ENCODE data around the gene DCAKD. TPM values are rescaled to one million over a fixed set of nuclear protein-coding genes. Genes with fewer than 3 reads are reported as not detected.
A peak's percentile ranks its signal among the peaks of the same experiment; 100 is the strongest.

The DCAKD gene
- total RNA-seq, 3 donors from 2014 or later (not counting 1 experiment from before 2014, with no cell fraction given) = 15.4 to 21.4 (median 21.1) TPM

DNA sequence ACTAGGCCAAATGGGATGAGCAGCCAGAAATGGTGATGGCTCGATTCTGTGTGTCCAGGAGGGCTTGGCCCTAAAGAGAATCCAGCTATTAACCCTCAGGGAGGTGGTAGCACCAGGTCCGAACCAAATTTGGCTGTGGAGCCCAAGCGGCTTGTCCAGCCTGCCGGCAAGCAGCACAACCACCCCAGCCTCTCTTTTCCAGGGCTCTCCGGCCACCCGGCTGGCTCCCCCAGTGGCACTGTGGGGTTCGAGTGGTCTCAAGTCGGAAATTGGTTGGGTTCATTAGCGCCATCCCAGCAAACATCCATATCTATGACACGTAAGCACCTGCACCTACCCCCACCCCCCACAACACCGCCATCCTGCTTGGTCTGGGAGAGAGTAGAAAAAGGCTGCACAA is 45.5 kb upstream of the DCAKD start:
- intact Hi-C loops (cut with micrococcal nuclease) = loop anchor here (5.0 kb wide), 1 partner anchor 185 kb away; no protein-coding TSS in a partner anchor
- H3K4me3 ChIP-seq (ENCODE audit: low read length) = no peak overlapping the region
- no peaks in the 10 kb centered on the region for H3K4me1 ChIP-seq (ENCODE audit: control insufficient read depth, insufficient read depth, low read length)
- no peak for ATAC-seq
- over 99% methylated on average over 9 of the region's 11 CpGs for WGBS (ENCODE audit: insufficient coverage)
- no peaks in the 10 kb centered on the region for H3K9me3 ChIP-seq (ENCODE audit: control insufficient read depth, insufficient read depth, low read length)
- H3K27me3 Mint-ChIP-seq (ENCODE audit: low read depth in 2 of 2) = no peaks in the 10 kb centered on the region
- DNase-seq = no peak
- no peaks in the 10 kb centered on the region for H3K27me3 ChIP-seq (ENCODE audit: control insufficient read depth, insufficient read depth, low read length)
- TF ChIP-seq, protein P1, sequence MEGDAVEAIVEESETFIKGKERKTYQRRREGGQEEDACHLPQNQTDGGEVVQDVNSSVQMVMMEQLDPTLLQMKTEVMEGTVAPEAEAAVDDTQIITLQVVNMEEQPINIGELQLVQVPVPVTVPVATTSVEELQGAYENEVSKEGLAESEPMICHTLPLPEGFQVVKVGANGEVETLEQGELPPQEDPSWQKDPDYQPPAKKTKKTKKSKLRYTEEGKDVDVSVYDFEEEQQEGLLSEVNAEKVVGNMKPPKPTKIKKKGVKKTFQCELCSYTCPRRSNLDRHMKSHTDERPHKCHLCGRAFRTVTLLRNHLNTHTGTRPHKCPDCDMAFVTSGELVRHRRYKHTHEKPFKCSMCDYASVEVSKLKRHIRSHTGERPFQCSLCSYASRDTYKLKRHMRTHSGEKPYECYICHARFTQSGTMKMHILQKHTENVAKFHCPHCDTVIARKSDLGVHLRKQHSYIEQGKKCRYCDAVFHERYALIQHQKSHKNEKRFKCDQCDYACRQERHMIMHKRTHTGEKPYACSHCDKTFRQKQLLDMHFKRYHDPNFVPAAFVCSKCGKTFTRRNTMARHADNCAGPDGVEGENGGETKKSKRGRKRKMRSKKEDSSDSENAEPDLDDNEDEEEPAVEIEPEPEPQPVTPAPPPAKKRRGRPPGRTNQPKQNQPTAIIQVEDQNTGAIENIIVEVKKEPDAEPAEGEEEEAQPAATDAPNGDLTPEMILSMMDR (IDR thresholded peaks at IDR 0.05) = no peak
- no peaks in the 10 kb centered on the region for H3K9me3 Mint-ChIP-seq
- no peak overlapping the region for H3K4me3 Mint-ChIP-seq
- no peak overlapping the region for H3K27ac ChIP-seq (ENCODE audit: low read length)
- peaks cover 7% of the 10 kb centered on the region for H3K36me3 Mint-ChIP-seq
- H3K27ac Mint-ChIP-seq = no peak overlapping the region
- H3K4me1 Mint-ChIP-seq = peaks cover 0 to 6% of the 10 kb centered on the region in 2 donors
- H3K36me3 ChIP-seq (ENCODE audit: control insufficient read depth, insufficient read depth, low read length) = peaks cover 78% of the 10 kb centered on the region

GRCh38 chr17:45096141-45096540 is 44.7 kb upstream of the DCAKD start:
- Histone ChIP-seq H3K36me3 (ENCODE audit: control insufficient read depth, insufficient read depth, low read length) (peaks cover 76% of the 10 kb centered on the region), H3K27me3 (ENCODE audit: control insufficient read depth, insufficient read depth, low read length) (no peaks in the 10 kb centered on the region), H3K4me1 (ENCODE audit: control insufficient read depth, insufficient read depth, low read length) (no peaks in the 10 kb centered on the region), H3K9me3 (ENCODE audit: control insufficient read depth, insufficient read depth, low read length) (no peaks in the 10 kb centered on the region), H3K27ac (ENCODE audit: low read length) (no peak overlapping the region), H3K4me3 (ENCODE audit: low read length) (no peak overlapping the region)
- Mint-ChIP-seq H3K9me3 (no peaks in the 10 kb centered on the region), H3K4me1 (peaks cover 0 to 6% of the 10 kb centered on the region in 2 donors), H3K36me3 (peaks cover 7% of the 10 kb centered on the region), H3K27me3 (ENCODE audit: low read depth in 2 of 2) (no peaks in the 10 kb centered on the region), H3K27ac (no peak overlapping the region), H3K4me3 (no peak overlapping the region)
- peak in 1 of 2 donors; percentile 25 for DNase-seq
- WGBS (ENCODE audit: insufficient coverage) = 82% methylated on average over 3 of the region's 3 CpGs
- no peak for ATAC-seq
- intact Hi-C loops (cut with micrococcal nuclease) = loop anchor here (5.0 kb wide), 1 partner anchor 184 kb away; no protein-coding TSS in a partner anchor
- TF ChIP-seq, protein P1 (IDR thresholded peaks at IDR 0.05) = no peak

DNA sequence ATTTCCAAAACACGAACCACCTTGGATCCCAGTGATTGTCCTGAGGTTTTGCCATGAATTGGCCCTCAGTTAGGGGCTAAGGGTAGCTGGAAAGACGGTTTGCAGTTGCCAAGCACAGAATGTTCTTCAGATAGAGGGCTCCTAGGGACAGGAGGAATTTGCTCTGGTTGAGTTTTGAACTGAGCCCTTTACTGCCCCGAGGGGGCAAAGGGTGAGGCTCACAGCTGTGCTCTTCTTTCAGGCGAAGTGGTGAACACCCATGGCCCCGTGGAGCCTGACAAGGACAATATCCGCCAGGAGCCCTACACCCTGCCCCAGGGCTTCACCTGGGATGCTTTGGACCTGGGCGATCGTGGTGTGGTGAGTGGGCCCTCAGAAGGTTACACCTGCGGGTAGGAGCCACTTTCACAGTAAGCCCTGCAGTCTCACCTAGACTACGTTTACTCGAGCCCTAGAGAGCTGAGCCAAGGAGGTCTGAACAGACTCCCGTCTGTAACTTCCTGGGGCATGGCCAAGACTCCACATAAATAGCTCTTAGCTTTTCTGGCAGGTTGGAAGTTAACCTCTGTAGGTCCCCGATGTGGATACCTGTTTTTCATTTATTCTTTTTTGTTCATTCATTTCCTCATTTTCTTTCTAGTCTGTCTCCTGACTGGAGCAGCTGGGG is 42.1 kb upstream of the DCAKD start:
- WGBS (ENCODE audit: insufficient coverage) = 88% methylated on average over 13 of the region's 13 CpGs
- no peaks in the 10 kb centered on the region for H3K9me3 Mint-ChIP-seq
- Histone ChIP-seq H3K4me1 (ENCODE audit: control insufficient read depth, insufficient read depth, low read length) (no peaks in the 10 kb centered on the region), H3K27me3 (ENCODE audit: control insufficient read depth, insufficient read depth, low read length) (no peaks in the 10 kb centered on the region), H3K36me3 (ENCODE audit: control insufficient read depth, insufficient read depth, low read length) (peaks cover 79% of the 10 kb centered on the region), H3K27ac (ENCODE audit: low read length) (no peak overlapping the region), H3K4me3 (ENCODE audit: low read length) (no peak overlapping the region), H3K9me3 (ENCODE audit: control insufficient read depth, insufficient read depth, low read length) (no peaks in the 10 kb centered on the region)
- intact Hi-C loops (cut with micrococcal nuclease) = no loop called here
- no peak for DNase-seq
- no peaks in the 10 kb centered on the region for H3K4me1 Mint-ChIP-seq
- no peak overlapping the region for H3K4me3 Mint-ChIP-seq
- H3K27me3 Mint-ChIP-seq (ENCODE audit: low read depth in 2 of 2) = no peaks in the 10 kb centered on the region
- TF ChIP-seq, protein P1 (IDR thresholded peaks at IDR 0.05) = no peak
- no peak for ATAC-seq
- no peak overlapping the region for H3K27ac Mint-ChIP-seq
- H3K36me3 Mint-ChIP-seq = peaks cover 7% of the 10 kb centered on the region

Measured in natural killer cell (primary cell).